Loucy (cell line): ENCODE measurements around the gene ST3GAL6.

ENCODE experiments used
- EZH2phosphoT487 ChIP-seq: fragments of 200-600 bp; IDR thresholded peaks from 2 replicates; pipeline ENCODE4 v1.6.1; 2018; ENCODE audit warnings: antibody characterized with exemption, mild to moderate bottlenecking, moderate library complexity, borderline replicate concordance
- TF ChIP-seq, protein P1 (sequence below): fragments of 200-600 bp; sonication (generic); conservative IDR thresholded peaks from 2 replicates; pipeline ENCODE4 v1.5.1; 2014; ENCODE audit warnings: mild to moderate bottlenecking, antibody characterized with exemption, low read length

DNA sequence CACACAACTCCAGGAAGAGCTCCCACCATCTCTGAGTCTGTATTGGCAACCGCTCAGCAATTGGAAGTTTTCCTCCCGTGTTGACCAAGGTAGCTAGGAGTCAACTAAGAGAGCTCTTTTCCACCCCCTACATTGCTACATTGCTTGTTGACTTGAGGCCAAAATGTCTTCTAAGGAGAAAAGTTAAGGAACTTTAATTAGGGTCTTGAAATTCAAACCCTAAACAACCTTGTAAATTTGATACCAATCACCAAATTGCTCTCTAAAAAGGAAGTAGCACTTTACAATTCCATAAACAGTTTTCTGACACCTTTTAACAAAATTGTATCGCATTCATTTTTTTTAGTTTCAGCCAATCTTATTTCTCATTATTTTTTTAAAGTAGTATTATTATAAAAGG lies 35.5 kb upstream of the ST3GAL6 start:
- TF ChIP-seq, protein P1, sequence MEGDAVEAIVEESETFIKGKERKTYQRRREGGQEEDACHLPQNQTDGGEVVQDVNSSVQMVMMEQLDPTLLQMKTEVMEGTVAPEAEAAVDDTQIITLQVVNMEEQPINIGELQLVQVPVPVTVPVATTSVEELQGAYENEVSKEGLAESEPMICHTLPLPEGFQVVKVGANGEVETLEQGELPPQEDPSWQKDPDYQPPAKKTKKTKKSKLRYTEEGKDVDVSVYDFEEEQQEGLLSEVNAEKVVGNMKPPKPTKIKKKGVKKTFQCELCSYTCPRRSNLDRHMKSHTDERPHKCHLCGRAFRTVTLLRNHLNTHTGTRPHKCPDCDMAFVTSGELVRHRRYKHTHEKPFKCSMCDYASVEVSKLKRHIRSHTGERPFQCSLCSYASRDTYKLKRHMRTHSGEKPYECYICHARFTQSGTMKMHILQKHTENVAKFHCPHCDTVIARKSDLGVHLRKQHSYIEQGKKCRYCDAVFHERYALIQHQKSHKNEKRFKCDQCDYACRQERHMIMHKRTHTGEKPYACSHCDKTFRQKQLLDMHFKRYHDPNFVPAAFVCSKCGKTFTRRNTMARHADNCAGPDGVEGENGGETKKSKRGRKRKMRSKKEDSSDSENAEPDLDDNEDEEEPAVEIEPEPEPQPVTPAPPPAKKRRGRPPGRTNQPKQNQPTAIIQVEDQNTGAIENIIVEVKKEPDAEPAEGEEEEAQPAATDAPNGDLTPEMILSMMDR: no peak
- no peak for TF ChIP-seq EZH2phosphoT487
